Eye (tissue), 1 donor: ENCODE data around the gene GASK1A.
A peak's percentile ranks its signal among the peaks of the same experiment; 100 is the strongest.
"Not testable (repeated sequence)": the region's sequence is repeated elsewhere in the genome, so short reads cannot be mapped to it uniquely, and the experiment has no call there.

ENCODE experiments used
- DNase-seq: peaks from one replicate; pipeline ENCODE4 v3.0.0-alpha.2; 2015

GASK1A gene

GRCh38 chr3:42979044-42979972 lies at the start of gene GASK1A:
TSS of gene GASK1A (plus strand) at chr3:42979311. CDS start at chr3:42979643, 332 bp downstream.
- peak; percentile 73 for DNase-seq

- no peak for DNase-seq
These were observed 45.0 kb upstream of the GASK1A start for GRCh38 chr3:42934111-42934510.

- no peak for DNase-seq
These were observed 44.2 kb upstream of the GASK1A start for GRCh38 chr3:42934910-42935309.

GRCh38 chr3:42935472-42935871 lies 43.6 kb upstream of the GASK1A start:
- no peak for DNase-seq

- peak; percentile 86 for DNase-seq
These were observed 42.7 kb upstream of the GASK1A start for GRCh38 chr3:42936157-42936981.

- no peak for DNase-seq
These were observed 41.8 kb upstream of the GASK1A start for GRCh38 chr3:42937334-42937733.

- DNase-seq: no peak
These were observed 36.4 kb upstream of the GASK1A start for GRCh38 chr3:42942693-42943092.

GRCh38 chr3:42946050-42946449 lies 33.1 kb upstream of the GASK1A start:
- DNase-seq: no peak

- no peak for DNase-seq
These were observed 21.5 kb upstream of the GASK1A start for GRCh38 chr3:42957573-42957972.

- DNase-seq: no peak
These were observed 18.8 kb upstream of the GASK1A start for GRCh38 chr3:42960282-42960681.

- DNase-seq: no peak
These were observed 18.3 kb upstream of the GASK1A start for GRCh38 chr3:42960786-42961185.

GRCh38 chr3:42961633-42962032 lies 17.5 kb upstream of the GASK1A start:
- peak; percentile 88 for DNase-seq

- no peak for DNase-seq
These were observed 15.8 kb upstream of the GASK1A start for GRCh38 chr3:42963269-42963668.

GRCh38 chr3:42964266-42964665 lies 14.8 kb upstream of the GASK1A start:
- DNase-seq: no peak

GRCh38 chr3:42970557-42970956 lies 8.6 kb upstream of the GASK1A start:
- DNase-seq: no peak

GRCh38 chr3:42970976-42971772 lies 7.9 kb upstream of the GASK1A start:
- no peak for DNase-seq

GRCh38 chr3:42974906-42975305 lies 4.2 kb upstream of the GASK1A start:
- DNase-seq: not testable (repeated sequence)

- DNase-seq: no peak
These were observed 3.7 kb upstream of the GASK1A start for GRCh38 chr3:42975456-42975855.

GRCh38 chr3:42975955-42976354 lies 3.2 kb upstream of the GASK1A start:
- no peak for DNase-seq

GRCh38 chr3:42980209-42980608 lies 1.1 kb downstream of the GASK1A start:
- DNase-seq: no peak

GRCh38 chr3:42980909-42981308 lies 1.8 kb downstream of the GASK1A start:
- DNase-seq: no peak

- no peak for DNase-seq
These were observed 3.7 kb downstream of the GASK1A start for GRCh38 chr3:42982645-42983412.
